Bone marrow (tissue), 2 donors: ENCODE measurements around the gene MVB12B.

Experiments used
- DNase-seq, 2 donors: peaks; one replicate each; lab custom pipeline; 2025; lab: John Stamatoyannopoulos, UW

Gene MVB12B

DNA sequence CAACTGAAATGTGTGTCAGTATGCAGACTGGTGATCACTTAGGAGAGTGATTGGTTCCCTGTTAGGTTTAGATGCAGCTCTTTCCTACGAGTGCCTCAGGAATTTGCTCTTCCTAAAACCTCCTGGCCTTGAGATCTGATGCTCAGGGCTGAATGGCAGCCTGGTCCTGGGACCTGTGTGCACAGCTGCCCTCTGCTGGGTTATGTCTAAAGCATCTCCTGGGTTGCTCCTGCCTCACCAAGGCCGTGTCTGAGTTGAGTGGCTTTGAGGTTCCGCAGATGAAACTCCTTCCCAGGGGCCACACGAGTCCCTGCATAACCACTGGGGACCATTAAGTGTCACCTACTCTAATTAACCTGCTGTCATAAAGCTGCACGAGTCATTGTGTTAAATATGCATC is 59.5 kb downstream of the MVB12B start:
- DNase-seq, result no peak

DNA sequence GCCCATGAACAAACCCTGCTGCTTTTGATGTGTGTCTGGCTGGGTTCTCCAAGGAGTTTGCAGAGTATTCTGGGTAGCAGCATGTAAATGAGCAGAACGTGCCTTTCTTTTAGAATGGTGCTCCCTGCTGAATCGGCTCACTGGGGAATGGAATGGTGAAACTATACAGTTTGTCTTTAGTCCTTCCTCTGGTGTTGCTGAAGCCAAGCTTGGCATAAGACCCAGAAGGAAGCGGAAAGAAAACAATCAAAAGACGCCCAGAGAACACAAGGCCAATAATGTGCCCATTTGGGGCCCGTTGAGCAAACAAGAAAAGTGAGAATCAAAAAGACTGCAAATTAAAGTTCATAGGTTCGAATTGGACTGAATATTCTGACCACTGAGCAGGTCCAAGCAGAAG is 60.1 kb downstream of the MVB12B start:
- DNase-seq, result no peak

DNA sequence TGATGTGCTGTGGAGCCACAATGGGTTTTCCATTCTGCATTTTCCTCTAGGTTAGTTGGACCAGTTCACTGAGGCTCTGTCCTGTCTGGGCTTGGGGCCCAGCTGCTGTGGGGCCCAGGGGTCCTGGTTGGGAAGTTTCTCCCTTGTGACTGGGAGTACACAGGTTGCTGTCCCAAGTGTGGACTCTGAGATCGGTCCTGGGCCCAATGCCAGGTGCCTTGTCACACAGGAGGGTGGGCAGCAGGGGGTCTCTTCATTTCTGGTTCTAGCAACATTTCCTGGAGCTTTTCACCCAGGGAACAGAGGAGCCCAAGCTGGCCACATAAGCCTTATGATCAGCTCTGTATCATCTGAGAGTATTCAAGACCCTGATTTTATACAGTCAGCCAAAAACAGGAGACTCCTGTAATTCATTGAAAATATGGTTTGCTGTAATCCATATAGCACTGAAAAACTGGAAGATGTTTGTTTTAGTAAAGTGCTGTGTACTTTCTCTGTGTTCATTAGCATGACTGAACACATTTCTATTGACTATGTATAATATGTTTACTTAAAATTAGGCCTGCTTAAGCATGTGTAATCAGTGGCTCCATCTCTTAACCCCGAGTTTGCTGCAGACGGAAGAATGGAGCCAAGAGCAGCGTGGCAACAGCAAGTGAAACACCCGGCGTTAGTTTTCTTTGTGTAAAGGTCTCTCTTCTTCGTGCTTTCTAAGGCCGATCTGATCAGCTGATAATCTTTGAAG is 62.5 kb downstream of the MVB12B start:
- DNase-seq, result no peak

DNA sequence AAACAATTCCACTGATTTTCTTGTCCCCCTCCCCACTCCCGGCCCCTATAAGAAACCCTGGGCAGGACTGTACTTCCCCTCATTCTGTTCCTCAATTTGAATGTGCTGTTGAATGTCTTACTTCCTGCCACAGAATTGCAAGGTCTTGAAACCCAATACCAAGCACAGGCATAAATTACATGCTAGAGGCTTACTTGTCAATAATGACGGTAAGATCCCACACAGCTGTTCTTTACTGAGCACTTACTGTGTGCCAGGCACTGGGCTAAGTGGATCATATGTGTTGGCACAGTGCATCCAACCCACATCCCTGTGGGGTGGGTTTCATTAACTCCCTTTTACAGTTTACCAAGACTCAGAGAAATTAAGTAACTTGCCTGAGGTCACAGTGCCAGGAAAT is 63.4 kb downstream of the MVB12B start:
- DNase-seq, result peak in 1 of 2 donors; percentile 44

DNA sequence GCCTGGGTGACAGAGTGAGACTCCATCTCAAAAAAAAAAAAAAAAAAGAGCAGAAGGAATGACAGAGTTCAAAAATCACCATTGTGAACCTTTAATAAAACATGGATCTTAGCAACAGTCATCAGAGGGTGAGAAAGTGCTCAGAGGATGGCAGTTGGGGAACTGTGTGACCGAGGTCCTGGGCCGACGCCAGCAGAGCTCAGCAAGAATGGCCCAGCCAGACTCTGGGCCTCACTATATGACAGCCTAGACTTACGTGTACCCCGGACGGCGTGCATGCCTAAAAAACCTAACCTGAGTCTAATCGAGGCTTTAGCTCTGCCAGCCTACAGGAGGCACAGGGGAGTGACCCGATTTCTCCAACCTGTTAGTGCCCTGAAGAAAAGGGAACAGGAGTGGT is 64.3 kb downstream of the MVB12B start:
- no peak for DNase-seq

DNA sequence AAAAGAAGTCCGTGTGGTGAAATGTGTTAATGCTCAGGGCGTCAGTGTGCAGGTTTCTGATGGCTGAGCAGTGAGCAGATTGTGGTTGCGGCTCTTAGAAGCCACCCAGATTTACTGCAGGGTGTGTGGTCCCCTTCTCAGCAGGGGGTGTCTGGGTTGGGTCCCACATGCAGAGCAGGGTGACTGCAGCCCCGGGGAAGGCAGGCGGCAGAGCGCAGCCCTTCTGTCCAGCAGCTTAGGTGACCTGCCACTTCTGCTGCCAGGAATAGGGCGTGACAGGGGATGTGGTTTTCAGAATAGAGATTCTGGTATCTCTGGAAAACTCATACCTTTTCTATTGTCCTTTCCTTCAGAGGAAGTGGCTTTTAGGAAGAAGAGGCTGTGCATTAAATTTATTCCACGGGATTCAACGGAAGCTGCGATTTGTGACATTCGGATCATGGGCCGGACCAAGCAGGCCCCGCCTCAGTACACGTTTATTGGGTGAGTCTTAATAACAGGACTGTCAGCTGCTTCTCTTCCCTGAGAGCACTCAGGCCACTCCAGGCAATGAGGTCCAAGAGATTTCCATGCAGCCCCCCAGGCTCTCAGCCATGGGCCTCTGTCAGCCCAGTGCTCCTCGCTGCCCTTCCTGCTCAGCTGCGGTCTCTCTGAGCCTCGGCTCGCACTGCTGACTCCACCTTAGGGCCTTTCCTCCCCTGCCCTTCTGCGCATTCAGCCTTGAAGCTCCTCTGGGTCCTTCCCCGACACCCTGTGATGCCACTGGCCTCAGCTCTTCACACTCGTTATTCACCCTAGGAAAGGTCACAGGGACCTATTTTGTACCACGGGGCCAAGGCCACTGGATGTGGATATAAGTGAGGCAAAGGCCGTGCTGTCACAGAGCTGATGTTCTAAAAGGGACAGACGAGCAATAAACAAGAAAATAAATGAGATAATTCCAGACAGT is 65.4 kb downstream of the MVB12B start:
- DNase-seq, result no peak

DNA sequence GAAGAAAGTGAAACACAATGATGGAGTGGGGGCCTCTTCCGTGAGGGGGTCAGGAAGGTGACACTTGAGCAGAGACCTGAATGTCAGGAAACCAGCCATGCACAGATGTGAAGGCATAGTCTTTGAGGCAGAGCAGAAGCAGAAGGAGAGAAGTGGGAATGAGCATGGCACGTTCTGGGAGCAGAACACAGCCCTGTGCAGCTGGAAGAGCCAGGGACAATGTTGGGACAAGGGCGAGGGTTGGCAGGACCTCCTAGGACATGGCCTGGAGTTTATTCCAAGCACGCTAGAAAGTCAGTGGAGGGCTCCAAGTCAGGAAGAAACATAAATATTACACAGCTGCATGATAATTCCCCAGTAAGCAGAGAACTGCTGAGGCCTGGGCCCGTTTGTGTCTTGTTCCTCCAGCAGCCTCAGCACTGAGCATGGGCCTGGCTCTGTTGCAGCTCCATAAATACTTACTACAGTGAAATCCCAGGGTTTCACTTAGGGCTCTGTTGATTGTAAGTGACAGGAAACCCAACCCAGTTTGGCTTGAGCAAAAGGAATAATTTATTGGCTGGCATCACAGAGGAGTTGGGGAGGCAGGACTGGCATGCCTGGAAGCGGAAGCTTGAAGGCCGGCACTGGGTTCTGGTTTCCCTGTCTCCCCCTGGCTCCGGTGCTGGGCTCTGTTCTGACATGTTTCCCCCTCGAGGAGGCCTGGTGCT is 66.2 kb downstream of the MVB12B start:
- DNase-seq, result no peak

DNA sequence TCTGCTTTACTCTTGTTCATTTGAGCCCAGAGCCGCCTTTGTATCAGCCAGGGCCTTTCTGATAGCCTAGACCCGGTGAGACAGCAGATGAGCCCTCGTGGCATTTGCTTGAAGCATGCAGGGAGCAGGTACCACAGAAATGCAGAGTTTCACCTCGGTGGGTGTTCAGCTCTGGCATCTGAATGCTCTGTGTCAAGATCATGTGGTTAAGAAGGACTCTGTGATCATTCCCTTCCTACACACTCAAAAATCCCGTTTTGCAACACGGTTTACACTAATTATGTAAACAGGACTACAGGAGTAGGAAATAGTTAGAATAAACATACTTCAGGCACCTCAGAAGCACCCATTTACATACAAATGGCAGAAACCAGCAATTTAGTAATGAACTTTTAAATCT is 67.2 kb downstream of the MVB12B start:
- DNase-seq, result no peak

DNA sequence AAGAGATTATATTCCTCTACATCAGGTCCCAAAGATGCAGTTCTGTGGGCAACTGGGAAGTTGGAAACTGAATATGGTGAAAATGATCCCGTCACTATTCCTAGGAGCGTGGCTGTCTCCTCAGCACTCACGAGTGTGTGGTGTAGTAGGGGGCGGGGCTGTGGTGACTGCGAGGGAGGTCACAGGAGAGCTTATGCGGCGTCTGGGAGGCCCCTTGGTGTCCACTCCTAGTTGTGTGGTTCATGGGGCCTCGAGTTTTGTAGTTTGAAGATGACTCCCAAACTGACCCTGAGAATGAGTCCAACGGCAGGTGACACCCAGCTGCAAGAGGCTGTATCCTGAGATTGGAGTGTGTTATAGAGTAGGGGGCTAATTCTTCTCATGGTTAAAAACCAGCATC is 68.2 kb downstream of the MVB12B start:
- no peak for DNase-seq

DNA sequence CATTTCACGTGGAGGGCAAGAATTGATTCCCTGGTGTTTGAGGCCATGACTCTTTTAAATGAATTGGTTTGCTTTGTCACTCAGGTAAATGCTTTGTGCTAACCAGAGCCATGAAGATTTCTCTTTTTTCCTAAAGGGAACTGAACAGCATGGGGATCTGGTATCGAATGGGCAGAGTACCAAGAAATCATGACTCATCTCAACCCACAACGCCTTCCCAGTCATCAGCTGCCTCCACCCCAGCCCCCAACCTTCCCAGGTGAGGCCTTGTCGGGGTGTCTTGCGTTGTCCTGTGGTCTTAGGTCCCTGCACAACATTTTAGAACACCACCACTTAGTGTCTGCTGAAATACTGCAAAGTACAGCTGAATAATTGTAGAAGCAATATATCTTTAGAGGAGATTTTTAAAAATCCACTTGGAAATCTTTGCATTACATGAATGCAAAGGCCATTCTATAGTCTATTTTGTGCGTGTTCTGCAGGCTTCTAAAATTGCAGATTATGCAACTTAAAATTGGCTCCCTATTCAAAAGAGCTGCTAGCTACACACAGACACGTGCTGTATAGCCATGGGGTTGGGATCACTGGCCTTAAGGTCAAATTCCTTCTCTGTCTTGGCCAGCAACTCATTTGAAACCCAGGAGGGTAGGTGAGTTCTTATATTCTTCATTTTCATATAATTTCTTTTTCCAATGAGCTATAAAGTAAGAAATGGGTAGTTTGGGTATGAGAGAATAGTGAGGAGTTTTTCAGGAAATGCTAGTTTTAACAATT is 69.0 kb downstream of the MVB12B start:
- DNase-seq, result no peak

DNA sequence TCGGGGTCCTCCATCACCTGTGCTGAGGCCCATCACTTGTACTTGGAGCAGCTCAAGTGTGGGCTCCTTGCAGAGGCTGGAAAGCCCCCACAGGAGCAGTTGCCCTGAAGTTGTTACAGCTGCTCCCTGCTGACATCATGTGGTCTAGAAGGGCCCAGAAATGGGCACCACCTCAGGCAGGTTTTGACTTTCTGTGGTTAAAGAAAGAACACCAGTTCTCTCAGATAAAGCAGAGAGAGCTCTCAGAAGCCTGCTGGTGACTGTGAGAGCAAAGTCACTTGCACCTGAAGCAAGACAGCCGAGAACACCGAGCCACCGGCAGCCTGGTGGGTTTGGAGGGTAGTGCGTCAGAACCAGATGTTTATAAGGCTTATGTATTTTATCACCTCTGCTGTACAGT is 70.4 kb downstream of the MVB12B start:
- no peak for DNase-seq

DNA sequence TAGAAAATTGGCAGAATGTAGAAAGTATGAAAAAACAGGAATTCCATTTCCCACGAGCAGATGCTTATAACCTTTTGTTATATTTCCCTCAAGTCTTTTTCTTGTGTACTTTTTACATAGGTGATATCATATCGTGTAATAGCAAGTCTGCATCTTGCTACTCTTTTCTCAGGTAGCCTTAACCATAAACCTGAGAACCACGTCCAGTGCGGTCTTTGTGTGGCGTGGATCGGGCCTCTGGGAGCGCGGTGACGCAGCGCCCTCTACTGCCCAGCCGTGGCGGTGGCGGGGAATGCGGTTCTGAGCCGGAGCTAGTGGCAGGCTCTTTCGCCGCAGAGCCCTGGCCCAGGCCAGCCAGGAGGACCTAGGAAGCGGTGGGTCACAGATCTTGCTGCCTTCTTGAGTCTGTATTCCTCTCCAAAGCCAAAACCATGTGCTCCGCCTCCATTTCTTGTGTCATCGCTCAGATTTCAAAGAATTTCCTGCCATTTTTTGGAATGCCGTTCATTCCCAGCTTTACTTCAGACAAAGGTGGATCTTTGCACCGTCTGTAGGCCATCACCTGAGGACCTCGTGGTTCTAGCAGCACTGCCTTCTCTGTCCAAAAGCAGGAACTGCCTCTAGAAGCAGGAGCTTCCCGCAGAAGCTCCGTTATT is 71.9 kb downstream of the MVB12B start:
- DNase-seq, result peak; percentile 29 to 52

DNA sequence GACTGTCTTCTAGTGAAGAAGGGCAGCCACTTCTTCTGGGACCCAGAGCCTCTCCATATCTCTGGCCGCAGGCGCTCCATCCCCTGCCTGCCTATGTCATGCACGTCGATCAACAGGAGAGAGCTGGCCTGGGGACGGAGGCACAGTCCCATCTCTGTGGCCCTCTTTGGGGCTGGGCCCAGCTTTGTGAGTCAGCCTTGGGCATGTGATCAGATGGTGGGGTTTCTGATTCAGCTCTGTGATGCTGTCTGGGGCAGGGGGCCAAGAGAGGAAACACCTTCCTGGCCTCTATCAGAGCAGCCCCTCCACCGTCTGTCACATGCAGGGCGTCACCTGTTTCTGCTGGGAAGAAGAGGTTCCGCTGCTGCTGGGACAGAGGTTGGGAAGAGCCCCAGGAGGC is 72.6 kb downstream of the MVB12B start:
- no peak for DNase-seq

DNA sequence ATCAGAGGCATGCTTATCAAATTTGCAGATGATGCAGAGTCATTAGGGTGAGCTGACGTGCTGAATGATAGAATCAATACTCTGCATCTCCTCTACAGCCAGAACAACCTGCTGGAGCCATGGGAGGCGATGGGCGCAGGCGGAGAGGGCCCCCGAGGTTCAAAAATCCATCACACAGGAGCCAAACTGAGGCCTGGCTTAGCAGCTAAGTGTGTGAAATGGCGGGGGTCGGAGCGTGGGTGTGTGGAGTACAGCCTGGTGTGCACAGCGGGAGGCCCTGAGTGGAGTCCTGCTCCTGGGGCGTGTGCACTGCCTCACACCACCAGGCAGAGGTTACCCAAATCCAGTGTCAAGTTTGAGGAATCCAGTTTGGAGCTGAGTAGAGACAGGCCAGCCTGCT is 73.2 kb downstream of the MVB12B start:
- DNase-seq, result no peak

DNA sequence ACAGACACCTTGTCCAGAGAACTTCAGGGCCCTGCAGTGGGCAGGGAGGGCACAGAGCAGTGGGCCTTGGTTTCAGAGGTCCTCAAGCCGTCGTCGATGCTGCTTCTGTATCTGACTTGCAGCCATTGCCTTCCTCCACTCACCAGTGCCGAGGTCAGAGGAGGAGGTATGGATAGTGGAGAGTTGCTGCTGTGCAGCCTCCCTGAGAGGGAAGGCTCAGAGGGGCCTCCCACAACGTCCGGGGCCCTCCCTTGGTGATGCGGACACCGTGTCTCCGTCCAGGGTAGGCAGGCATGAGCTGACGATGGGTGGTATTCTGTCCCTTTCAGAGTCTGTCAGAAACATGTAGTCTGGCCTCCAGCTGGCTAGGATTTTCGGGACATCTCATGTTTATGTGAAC is 73.9 kb downstream of the MVB12B start:
- DNase-seq, result no peak

DNA sequence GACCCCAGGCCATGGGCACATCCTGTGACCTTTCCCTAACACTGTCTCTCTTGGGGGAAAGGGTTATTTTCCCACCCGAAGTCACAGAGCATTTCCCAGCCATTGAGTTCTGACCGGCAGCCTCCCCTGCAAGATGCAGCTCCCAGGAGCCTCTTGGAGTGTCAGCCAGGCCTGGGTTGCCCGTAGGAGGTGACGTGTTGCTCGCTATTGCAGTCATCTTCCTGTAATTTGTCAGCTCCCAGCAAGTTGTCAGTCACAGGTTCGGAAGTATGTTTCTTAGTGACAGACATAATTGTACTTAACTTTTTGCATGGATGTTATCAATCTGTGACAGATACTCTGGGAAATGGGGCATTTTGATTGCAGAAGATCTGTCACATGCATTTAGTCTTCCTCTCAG is 74.5 kb downstream of the MVB12B start:
- no peak for DNase-seq

DNA sequence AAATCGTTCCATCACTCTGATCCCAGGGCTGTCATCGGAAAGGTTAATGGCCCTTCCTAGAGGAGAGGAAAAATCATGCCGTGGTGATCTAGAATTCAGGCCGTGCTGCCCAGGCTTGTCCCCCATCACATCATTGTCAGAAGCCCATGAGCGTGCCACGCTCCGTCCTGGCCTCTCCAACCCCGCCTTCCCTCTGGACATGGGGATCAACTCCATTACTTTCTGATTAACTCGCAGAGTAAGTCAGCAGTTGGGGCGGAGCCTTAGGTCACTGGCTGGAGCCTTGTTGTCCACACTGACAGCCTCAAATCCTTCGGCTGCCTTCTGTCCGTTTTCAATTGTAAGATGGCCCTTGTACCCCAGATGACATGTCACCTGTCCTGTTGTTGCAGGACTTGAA is 75.0 kb downstream of the MVB12B start:
- DNase-seq, result no peak

DNA sequence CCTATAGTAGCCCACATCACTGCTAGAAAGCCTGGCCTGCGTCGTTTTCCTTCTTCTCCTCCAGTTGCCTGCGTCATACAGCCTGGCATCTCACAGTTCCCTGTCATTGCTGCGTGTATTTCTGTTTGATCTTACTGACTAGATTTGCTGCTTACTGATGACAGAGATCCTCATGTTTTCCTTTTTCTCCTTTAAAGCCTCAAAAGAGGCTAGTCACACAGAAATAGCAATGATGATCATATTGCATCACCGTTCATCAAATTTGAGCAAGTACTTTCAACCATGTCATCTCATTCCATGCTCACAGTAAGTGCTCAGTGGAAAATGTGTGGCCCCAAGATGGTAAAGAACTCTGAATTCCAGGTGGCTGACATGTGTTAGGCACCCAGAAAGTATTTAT is 76.8 kb downstream of the MVB12B start:
- no peak for DNase-seq

DNA sequence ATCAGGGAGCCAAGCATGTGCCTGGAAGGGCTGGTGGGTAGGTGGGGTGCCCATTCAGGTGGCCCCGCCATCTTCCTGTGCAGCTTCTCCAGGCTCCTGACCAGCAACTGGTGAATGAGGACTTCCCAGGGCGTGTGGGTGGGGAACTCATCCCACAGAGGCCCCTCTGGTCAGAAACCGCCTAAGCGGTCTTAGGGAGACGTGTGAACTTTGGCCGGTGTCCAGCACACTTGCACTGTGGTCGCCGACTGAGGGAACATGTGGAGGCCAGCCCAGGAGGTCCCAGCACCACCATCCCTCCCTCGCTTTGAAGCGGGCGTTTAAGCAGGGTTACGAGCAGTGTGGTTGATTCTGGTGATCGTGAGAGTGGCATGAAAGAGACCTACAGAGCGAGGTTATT is 77.8 kb downstream of the MVB12B start:
- no peak for DNase-seq

DNA sequence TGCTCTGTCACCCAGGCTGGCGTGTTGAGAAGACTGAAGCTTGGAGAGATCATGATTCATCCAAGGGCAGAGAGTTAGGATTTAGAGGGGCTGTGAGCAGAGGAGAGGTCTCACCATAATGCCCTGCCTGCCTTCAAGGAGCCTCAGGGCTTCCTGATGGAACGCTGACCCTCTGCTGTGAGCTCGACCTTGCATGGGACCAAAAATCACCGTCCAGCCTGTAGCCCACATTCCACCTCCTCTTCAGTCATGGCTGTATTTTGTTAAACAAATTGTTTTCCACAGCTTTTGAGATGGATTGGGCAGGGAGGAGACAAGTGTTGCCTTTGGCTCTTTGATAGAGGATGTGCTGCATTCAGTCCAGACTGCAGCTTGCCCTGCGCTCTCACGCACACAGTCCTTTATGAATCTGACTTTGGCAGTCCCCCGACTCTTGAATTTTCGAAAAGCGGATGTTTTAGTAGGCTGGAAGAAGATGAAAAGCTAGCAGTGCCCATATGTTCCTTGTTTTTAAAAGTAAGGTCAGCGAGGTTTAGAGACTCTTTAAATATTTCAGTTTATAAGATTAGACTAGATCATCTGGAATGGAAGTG is 79.5 kb downstream of the MVB12B start:
- DNase-seq, result no peak
